Spleen (tissue), 11 donors: ENCODE results near the gene CEP76. TPM values are rescaled to one million over a fixed set of nuclear protein-coding genes. Genes with fewer than 3 reads are reported as not detected.

Source experiments
- DNase-seq: peaks from one replicate; pipeline ENCODE4 v3.0.0-alpha.2; 2020
- H3K27ac ChIP-seq, 8 donors: fragments of 200-600 bp; sonication (generic) in 7 of 8; 1 replicate in 4 of 8; 2 replicates in 4 of 8; pipeline versions ENCODE4 v1.5.0 to v1.8.0; 2016 to 2021; ENCODE audit warnings: inconsistent platforms in 4 of 8, mild to moderate bottlenecking in 4 of 8, moderate library complexity in 1 of 8
- H3K27me3 ChIP-seq, 7 donors: fragments of 200-600 bp; sonication (generic) in 6 of 7; replicated peaks in 1 of 7; 1 replicate in 4 of 7; 2 replicates in 3 of 7; pipeline versions ENCODE4 v1.5.0 to v1.8.0; 2016 to 2021; ENCODE audit warnings: inconsistent platforms in 3 of 7, mild to moderate bottlenecking in 1 of 7
- H3K36me3 ChIP-seq, 6 donors: fragments of 200-600 bp; sonication (generic) in 5 of 6; 1 replicate in 4 of 6; 2 replicates in 2 of 6; pipeline versions ENCODE4 v1.5.0 to v1.8.0; 2016 to 2021; ENCODE audit warnings: inconsistent platforms in 2 of 6
- H3K4me1 ChIP-seq, 6 donors: fragments of 200-600 bp; sonication (generic) in 5 of 6; 1 replicate in 3 of 6; 2 replicates in 3 of 6; pipeline versions ENCODE4 v1.5.0 to v1.8.0; 2016 to 2021; ENCODE audit warnings: inconsistent platforms in 3 of 6
- H3K4me3 ChIP-seq, 8 donors: fragments of 200-600 bp; sonication (generic) in 7 of 8; 1 replicate in 4 of 8; 2 replicates in 4 of 8; pipeline versions ENCODE4 v1.5.0 to v1.8.0; 2016 to 2021; ENCODE audit warnings: inconsistent platforms in 4 of 8, mild to moderate bottlenecking in 4 of 8, moderate library complexity in 2 of 8
- H3K9me3 ChIP-seq, 8 donors: fragments of 200-600 bp; sonication (generic) in 7 of 8; 1 replicate in 4 of 8; 2 replicates in 4 of 8; pipeline versions ENCODE4 v1.5.0 to v1.8.0; 2016 to 2021; ENCODE audit warnings: inconsistent platforms in 4 of 8
- POLR2A ChIP-seq, 3 donors: fragments of 450-650 bp; IDR thresholded peaks; one replicate each; pipeline ENCODE4 v1.5.1; 2017; ENCODE audit warnings: antibody characterized with exemption in 3 of 3, mild to moderate bottlenecking in 1 of 3
- POLR2AphosphoS5 ChIP-seq, 3 donors: sonication (generic); formaldehyde crosslinking; IDR thresholded peaks; one replicate each; pipeline ENCODE4 v1.5.1; 2017; ENCODE audit warnings: antibody characterized with exemption in 3 of 3
- WGBS, 5 donors: extraction: QIAGEN DNeasy Blood & Tissue Kit in 3 of 5; methylation state at CpG; one replicate each; pipeline versions ENCODE4 v1.1.5 to v1.1.7; 2013 to 2018; 5-methylcytosine and 5-hydroxymethylcytosine counted together
- intact Hi-C: fragments of 100-400 bp; cut with DNase I; formaldehyde crosslinking; loops from one replicate; pipeline ENCODE4 v1.15.0; 2023; ENCODE audit warnings: low total_unique reads
- polyA plus RNA-seq, 3 donors: library from polyadenylated mRNA; stranded (reverse); fragments of 200-250 nt; gene quantifications; one replicate each; pipeline ENCODE4 v1.2.1, GENCODE V29; 2013
- total RNA-seq, 7 donors: library from RNA; depleted of rRNA in 3 of 7; stranded (reverse); fragments of >200 nt in 3 of 7; fragmentation: NEBNext Ultra II Directional in 4 of 7; extraction: Animal tissue kit (Norgen Biotek cat#: 25700) in 4 of 7; gene quantifications; one replicate each; pipeline versions ENCODE4 v1.1.0 to v1.2.1, GENCODE V29; 2016 to 2021
- TF ChIP-seq, protein P1 (sequence below), 11 experiments: fragments of 200-600 bp in 7 of 11; fragments of 450-650 bp in 4 of 11; sonication (generic) in 4 of 11; IDR thresholded peaks in 8 of 11; conservative IDR thresholded peaks in 3 of 11; 1 replicate in 7 of 11; 2 replicates in 4 of 11; pipeline versions ENCODE4 v1.4.0 to v1.8.0; 2016 to 2021; ENCODE audit warnings: antibody characterized with exemption in 11 of 11, inconsistent platforms in 4 of 11, mild to moderate bottlenecking in 1 of 11
- donor health status: healthy with polysubstance abuse.
- donor health status: DM: no; HTN: no; CAD: no; lungs with moderate emphysema.
- donor health status: DM: no; HTN: no; CAD: no.
- donor health status: Bipolar disorder and iron deficiency.
- donor health status: healthy.
- donor health status: DM: no; HTN: no; CAD: no.
- donor health status: DM: yes; HTN: yes; CAD: no.

CEP76 gene
- total and polyA plus RNA-seq, 10 donors: 1.5 to 21.2 (median 6.3) TPM

- Histone ChIP-seq H3K4me3 (no peak overlapping the region), H3K4me1 (no peaks in the 10 kb centered on the region), H3K27me3 (no peaks in the 10 kb centered on the region), H3K27ac (no peak overlapping the region), H3K9me3 (no peaks in the 10 kb centered on the region), H3K36me3 (no peaks in the 10 kb centered on the region)
- 79 to 86% (median 84%) methylated on average over 6 of the region's 6 CpGs for WGBS, 5 donors
- no peak for DNase-seq
- TF ChIP-seq, protein P1, sequence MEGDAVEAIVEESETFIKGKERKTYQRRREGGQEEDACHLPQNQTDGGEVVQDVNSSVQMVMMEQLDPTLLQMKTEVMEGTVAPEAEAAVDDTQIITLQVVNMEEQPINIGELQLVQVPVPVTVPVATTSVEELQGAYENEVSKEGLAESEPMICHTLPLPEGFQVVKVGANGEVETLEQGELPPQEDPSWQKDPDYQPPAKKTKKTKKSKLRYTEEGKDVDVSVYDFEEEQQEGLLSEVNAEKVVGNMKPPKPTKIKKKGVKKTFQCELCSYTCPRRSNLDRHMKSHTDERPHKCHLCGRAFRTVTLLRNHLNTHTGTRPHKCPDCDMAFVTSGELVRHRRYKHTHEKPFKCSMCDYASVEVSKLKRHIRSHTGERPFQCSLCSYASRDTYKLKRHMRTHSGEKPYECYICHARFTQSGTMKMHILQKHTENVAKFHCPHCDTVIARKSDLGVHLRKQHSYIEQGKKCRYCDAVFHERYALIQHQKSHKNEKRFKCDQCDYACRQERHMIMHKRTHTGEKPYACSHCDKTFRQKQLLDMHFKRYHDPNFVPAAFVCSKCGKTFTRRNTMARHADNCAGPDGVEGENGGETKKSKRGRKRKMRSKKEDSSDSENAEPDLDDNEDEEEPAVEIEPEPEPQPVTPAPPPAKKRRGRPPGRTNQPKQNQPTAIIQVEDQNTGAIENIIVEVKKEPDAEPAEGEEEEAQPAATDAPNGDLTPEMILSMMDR (IDR thresholded peaks at IDR 0.05 in 8 of 11, conservative IDR thresholded peaks at IDR 0.05 in 3 of 11): no peak
- TF ChIP-seq POLR2AphosphoS5 (IDR thresholded peaks at IDR 0.05) (no peak), POLR2A (IDR thresholded peaks at IDR 0.05) (no peak)
- intact Hi-C loops: no loop called here
Observed at GRCh38 chr18:12741351-12741750, 38.8 kb upstream of the CEP76 start.

- no peaks in the 10 kb centered on the region for H3K36me3 ChIP-seq
- no peak for DNase-seq
- intact Hi-C loops: no loop called here
- WGBS, 5 donors: 90 to 91% (median 91%) methylated on average over 19 of the region's 19 CpGs
- H3K9me3 ChIP-seq: no peaks in the 10 kb centered on the region
- H3K27ac ChIP-seq: no peak overlapping the region
- no peaks in the 10 kb centered on the region for H3K27me3 ChIP-seq
- no peak overlapping the region for H3K4me3 ChIP-seq
- TF ChIP-seq POLR2A (IDR thresholded peaks at IDR 0.05) (no peak), POLR2AphosphoS5 (IDR thresholded peaks at IDR 0.05) (no peak)
- TF ChIP-seq, protein P1 (IDR thresholded peaks at IDR 0.05 in 8 of 11, conservative IDR thresholded peaks at IDR 0.05 in 3 of 11): no peak
- no peaks in the 10 kb centered on the region for H3K4me1 ChIP-seq
Observed at GRCh38 chr18:12737243-12737902, 34.9 kb upstream of the CEP76 start.

GRCh38 chr18:12726774-12727550, 24.4 kb upstream of the CEP76 start:
- 65 to 77% (median 69%) methylated on average over 14 of the region's 14 CpGs for WGBS, 5 donors
- TF ChIP-seq POLR2AphosphoS5 (IDR thresholded peaks at IDR 0.05) (peak in 1 of 3 donors; percentile 42), POLR2A (IDR thresholded peaks at IDR 0.05) (no peak)
- TF ChIP-seq, protein P1 (IDR thresholded peaks at IDR 0.05 in 8 of 11, conservative IDR thresholded peaks at IDR 0.05 in 3 of 11): peak; percentile 84 to 96 (median 92)

GRCh38 chr18:12726331-12726730, 23.8 kb upstream of the CEP76 start:
- DNase-seq: no peak
- 41 to 63% (median 55%) methylated on average over 4 of the region's 4 CpGs for WGBS, 5 donors
- Histone ChIP-seq H3K36me3 (peaks cover 4 to 57% (median 54%) of the 10 kb centered on the region in 6 donors), H3K27ac (no peak overlapping the region), H3K4me1 (peaks cover 0 to 8% (median 0%) of the 10 kb centered on the region in 6 donors), H3K9me3 (no peaks in the 10 kb centered on the region), H3K27me3 (no peaks in the 10 kb centered on the region), H3K4me3 (no peak overlapping the region)
- no peak for TF ChIP-seq POLR2AphosphoS5 (IDR thresholded peaks at IDR 0.05)
- intact Hi-C loops: loop anchor here (2.0 kb wide), 1 partner anchor 208 kb away; no protein-coding TSS in a partner anchor

More at GRCh38 chr18:12726774-12727550, 24.4 kb upstream of the CEP76 start:
- Histone ChIP-seq H3K9me3 (no peaks in the 10 kb centered on the region), H3K4me1 (peaks cover 0 to 8% (median 0%) of the 10 kb centered on the region in 6 donors), H3K36me3 (peaks cover 4 to 51% (median 48%) of the 10 kb centered on the region in 6 donors), H3K27me3 (no peaks in the 10 kb centered on the region), H3K4me3 (no peak overlapping the region), H3K27ac (no peak overlapping the region)
- DNase-seq: no peak
- intact Hi-C loops: loop anchor here (2.0 kb wide), 1 partner anchor 208 kb away; no protein-coding TSS in a partner anchor
